Endothelial cell of umbilical vein (primary cell): ENCODE measurements around the gene ZSWIM2. TPM values are rescaled to one million over a fixed set of nuclear protein-coding genes. Genes with fewer than 3 reads are reported as not detected.
"Not testable (repeated sequence)": the region's sequence is repeated elsewhere in the genome, so short reads cannot be mapped to it uniquely, and the experiment has no call there.

Source experiments
- Bru-seq: library from RNA; stranded (reverse); fragments of 400-500 nt; gene quantifications from one replicate; lab custom pipeline; 2021; lab: Mats Ljungman, UMichigan
- BruChase-seq, 2 experiments: library from RNA; stranded (reverse); fragments of 400-500 nt; gene quantifications; one replicate each; lab custom pipeline; 2021; lab: Mats Ljungman, UMichigan
- BruUV-seq: library from RNA; stranded (reverse); fragments of 400-500 nt; replicated peaks from 2 replicates; lab custom pipeline; 2021; lab: Mats Ljungman, UMichigan
- CTCF ChIA-PET: fragments of 300-600, 350-600 bp; sonication (Branson Sonifier 250); formaldehyde crosslinking; loops from one replicate; lab custom pipeline; 2021; ENCODE audit warnings: antibody characterized with exemption, inconsistent platforms; lab: Charles Lee
- POLR2A ChIA-PET: fragments of 300-600, 350-600 bp; sonication (Branson Sonifier 250); formaldehyde crosslinking; loops from one replicate; lab custom pipeline; 2021; ENCODE audit warnings: antibody characterized with exemption, inconsistent platforms; lab: Charles Lee
- DNase-seq: peaks from one replicate; pipeline ENCODE4 v3.0.0-alpha.2; 2011; ENCODE audit warnings: low read depth, low spot score
- FAIRE-seq: peaks from 2 replicates; lab custom pipeline; 2011; peaks lifted over from hg19 to GRCh38; lab: Jason Lieb, UNC
- H2AFZ ChIP-seq: 2 replicates; pipeline ENCODE4 v1.6.0; 2012; ENCODE audit warnings: low read depth, low read length, control low read depth, inconsistent platforms
- H3K27ac ChIP-seq: 2 replicates; pipeline ENCODE4 v1.5.1; 2011; ENCODE audit warnings: low read depth, mild to moderate bottlenecking, control low read depth, low read length, moderate library complexity; ENCODE audit not compliant: insufficient read depth
- H3K27me3 ChIP-seq, 2 experiments: 2 replicates each; pipeline versions ENCODE4 v1.6.0 to v1.6.1; 2011; ENCODE audit warnings: low read length in 2 of 2, mixed read lengths in 1 of 2; ENCODE audit not compliant: control insufficient read depth in 2 of 2, insufficient read depth in 2 of 2
- H3K36me3 ChIP-seq, 2 experiments: 2 replicates in 1 of 2; 3 replicates in 1 of 2; pipeline ENCODE4 v1.5.1; 2011; ENCODE audit warnings: low read length in 2 of 2, mild to moderate bottlenecking in 1 of 2, moderate library complexity in 1 of 2; ENCODE audit not compliant: control insufficient read depth in 2 of 2, insufficient read depth in 2 of 2; ENCODE audit errors: extremely low read depth in 1 of 2
- H3K4me1 ChIP-seq: 3 replicates; pipeline ENCODE4 v1.5.1; 2011; ENCODE audit warnings: mild to moderate bottlenecking, low read length; ENCODE audit not compliant: control insufficient read depth, insufficient read depth; ENCODE audit errors: extremely low read depth
- H3K4me2 ChIP-seq: 2 replicates; pipeline ENCODE4 v1.6.1; 2011; ENCODE audit warnings: low read length, control low read depth, mixed read lengths; ENCODE audit not compliant: insufficient read depth
- H3K4me3 ChIP-seq, 3 experiments: fragments of 200-600 bp in 1 of 3; sonication (generic), shearing (Covaris generic) in 1 of 3; replicated peaks in 1 of 3; 2 replicates each; pipeline ENCODE4 v1.5.1; 2011 to 2016; ENCODE audit warnings: control low read depth in 3 of 3, low read length in 3 of 3, mild to moderate bottlenecking in 2 of 3, inconsistent platforms in 1 of 3, low read depth in 1 of 3, moderate library complexity in 1 of 3; ENCODE audit not compliant: insufficient read depth in 1 of 3
- H3K79me2 ChIP-seq: 2 replicates; pipeline ENCODE4 v1.6.0; 2012; ENCODE audit warnings: low read length, inconsistent platforms; ENCODE audit not compliant: control insufficient read depth, insufficient read depth
- H3K9ac ChIP-seq: replicated peaks from 2 replicates; pipeline ENCODE3; 2011; ENCODE audit warnings: low read length, control low read depth; ENCODE audit not compliant: insufficient read depth; ENCODE audit errors: extremely low read depth
- H3K9me1 ChIP-seq: replicated peaks from 3 replicates; pipeline ENCODE4 v1.6.0; 2011; ENCODE audit warnings: mild to moderate bottlenecking, low read length; ENCODE audit not compliant: control insufficient read depth, insufficient read depth; ENCODE audit errors: extremely low read depth
- H3K9me3 ChIP-seq: replicated peaks from 2 replicates; pipeline ENCODE4 v1.5.1; 2012; ENCODE audit warnings: low read length, inconsistent platforms; ENCODE audit not compliant: control insufficient read depth, insufficient read depth
- H4K20me1 ChIP-seq: replicated peaks from 2 replicates; pipeline ENCODE3; 2011; ENCODE audit warnings: mild to moderate bottlenecking, low read length; ENCODE audit not compliant: control insufficient read depth, insufficient read depth; ENCODE audit errors: extremely low read depth
- FOS ChIP-seq: IDR thresholded peaks from 2 replicates; pipeline ENCODE4 v1.6.1; 2011; ENCODE audit warnings: mild to moderate bottlenecking, low read length, moderate library complexity, borderline replicate concordance; ENCODE audit not compliant: insufficient read depth
- POLR2AphosphoS5 ChIP-seq: IDR thresholded peaks from 2 replicates; pipeline ENCODE4 v1.6.1; 2012; ENCODE audit warnings: low read depth, mild to moderate bottlenecking, control low read depth, low read length, moderate library complexity; ENCODE audit not compliant: insufficient read depth
- dilution Hi-C: fragments of 300-500 bp; cut with MboI; formaldehyde crosslinking; loops from one replicate; pipeline ENCODE4 v1.15.0; 2019; ENCODE audit warnings: low sequenced_read_pairs; ENCODE audit not compliant: extremely low pct_ligation_motif_present
- intact Hi-C: fragments of 100-400 bp; cut with micrococcal nuclease; formaldehyde crosslinking; loops from one replicate; pipeline ENCODE4 v1.10.0; 2022
- long read RNA-seq: library from polyadenylated mRNA; stranded (forward); transcript quantifications from one replicate; pipeline ENCODE4 v2.0.0, GENCODE V29; 2021
- polyA minus RNA-seq, 3 experiments: library from RNA; depleted of rRNA, polyadenylated mRNA; stranded (reverse); fragments of >200 nt; gene quantifications; 1 replicate in 1 of 3; 2 replicates in 2 of 3; pipeline ENCODE4 v1.2.3, GENCODE V29; 2011
- polyA plus RNA-seq, 4 experiments: library from polyadenylated mRNA; depleted of rRNA in 3 of 4; stranded (reverse) in 3 of 4; unstranded in 1 of 4; fragments of >200 nt; gene quantifications; 2 replicates each; pipeline versions ENCODE4 v1.2.1 to v1.2.3, GENCODE V29; 2011 to 2012; ENCODE audit warnings: missing spikeins in 1 of 4
- total RNA-seq: library from RNA; stranded (reverse); gene quantifications from 2 replicates; pipeline ENCODE4 v1.2.3, GENCODE V29; 2021
- TF ChIP-seq, protein P1 (sequence below), 2 donors: IDR thresholded peaks; 1 replicate in 1 of 2; 2 replicates in 1 of 2; pipeline ENCODE4 v1.5.1; 2011; ENCODE audit warnings: low read length in 2 of 2, mild to moderate bottlenecking in 2 of 2, moderate library complexity in 2 of 2, control low read depth in 1 of 2, inconsistent platforms in 1 of 2, low read depth in 1 of 2; ENCODE audit not compliant: insufficient read depth in 1 of 2; ENCODE audit errors: extremely low read depth in 1 of 2

The ZSWIM2 gene, protein sequence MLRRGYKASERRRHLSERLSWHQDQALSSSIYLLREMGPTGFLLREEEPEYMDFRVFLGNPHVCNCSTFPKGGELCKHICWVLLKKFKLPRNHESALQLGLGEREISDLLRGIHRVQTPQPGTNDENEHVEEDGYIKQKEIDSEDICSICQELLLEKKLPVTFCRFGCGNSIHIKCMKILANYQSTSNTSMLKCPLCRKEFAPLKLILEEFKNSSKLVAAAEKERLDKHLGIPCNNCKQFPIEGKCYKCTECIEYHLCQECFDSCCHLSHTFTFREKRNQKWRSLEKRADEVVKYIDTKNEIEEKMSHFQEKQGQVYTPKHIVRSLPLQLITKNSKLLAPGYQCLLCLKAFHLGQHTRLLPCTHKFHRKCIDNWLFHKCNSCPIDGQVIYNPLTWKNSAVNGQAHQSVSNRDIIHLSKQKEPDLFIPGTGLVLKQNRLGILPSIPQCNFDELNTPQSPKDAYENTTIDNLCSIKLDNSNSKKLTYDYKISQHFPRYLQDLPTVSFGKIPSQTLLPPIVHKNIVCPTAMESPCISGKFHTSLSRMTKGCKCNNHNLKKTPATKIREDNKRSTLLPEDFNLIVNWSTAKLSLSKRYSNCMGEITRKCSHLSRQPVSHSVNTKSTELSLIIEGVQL
- total RNA-seq (not detected in 2 replicates), polyA plus RNA-seq (not detected in 2 replicates), polyA minus RNA-seq (not detected in 2 replicates), Bru-seq, nascent RNA (not detected), BruChase-seq, experiment 1, labeled RNA remaining after a 6-hour chase (not detected), BruChase-seq, experiment 2, labeled RNA remaining after a 2-hour chase (percentile 8 among the genes with signal in this experiment)
- polyA plus RNA-seq (2011; cell fraction: cytosol; rRNA removed) = not detected in 2 replicates
- not detected in 2 replicates for polyA plus RNA-seq (2011; cell fraction: nucleus; rRNA removed)
- polyA plus RNA-seq (2012) = not detected in 2 replicates
- not detected for polyA minus RNA-seq (2011; cell fraction: cytosol; rRNA and poly(A)+ RNA removed)
- not detected in 2 replicates for polyA minus RNA-seq (2011; cell fraction: nucleus; rRNA and poly(A)+ RNA removed)
- long read RNA-seq = 0 reads

DNA sequence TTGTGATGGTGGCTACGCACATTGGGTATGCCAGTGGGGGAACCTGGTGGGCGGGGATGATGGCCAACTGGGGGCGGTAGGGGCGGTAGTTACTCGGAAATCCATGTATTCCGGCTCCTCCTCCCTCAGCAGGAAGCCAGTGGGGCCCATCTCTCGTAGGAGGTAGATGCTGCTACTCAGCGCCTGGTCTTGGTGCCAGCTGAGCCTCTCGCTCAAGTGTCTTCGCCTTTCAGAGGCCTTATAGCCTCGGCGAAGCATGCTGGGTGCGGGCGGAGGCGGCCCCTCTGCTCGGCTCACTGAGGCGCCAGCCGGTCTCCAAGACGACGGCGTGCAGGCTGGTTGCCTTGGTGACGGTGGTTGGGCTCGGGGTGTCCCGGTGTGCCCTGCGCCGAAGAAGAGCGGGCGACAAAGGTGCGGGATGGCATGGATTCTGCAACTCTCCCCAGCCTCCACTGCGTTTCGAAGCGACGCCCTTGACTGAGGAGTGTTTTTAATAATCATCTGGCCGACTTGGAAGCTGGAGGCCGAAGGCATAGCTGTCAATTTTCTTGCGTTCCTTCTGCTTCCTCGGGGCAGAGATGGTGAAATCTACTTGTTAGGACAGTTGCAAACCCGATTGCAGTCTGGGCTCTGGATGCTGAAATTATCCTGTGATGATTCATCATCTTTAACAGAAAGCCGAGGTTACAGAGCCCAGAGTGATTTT lies at the start of gene ZSWIM2:
ZSWIM2 (minus strand) TSS at position 298 of the 706 bp plus-strand sequence; CDS start at position 258, 40 bp downstream.
- peak; percentile 44 for FAIRE-seq
- peaks cover 16% of the 10 kb centered on the region for H3K4me1 ChIP-seq
- intact Hi-C loops (loop anchor here (2.0 to 10.0 kb wide), 2 partner anchors 154 to 344 kb away; partner anchors contain the start of gene FAM171B), dilution Hi-C loops (no loop called here)
- no peaks in the 10 kb centered on the region for H3K9me3 ChIP-seq
- peak within 1 kb of the TSS; percentile 50 for H3K4me2 ChIP-seq
- no peak within 1 kb of the TSS for H3K27ac ChIP-seq
- DNase-seq = peak; percentile 54
- no peaks in the 10 kb centered on the region for H4K20me1 ChIP-seq
- H3K36me3 ChIP-seq = no peaks in the 10 kb centered on the region
- BruUV-seq = no TSS peak
- H3K79me2 ChIP-seq = no peaks in the 10 kb centered on the region
- CTCF ChIA-PET = interaction anchor here (0.6 to 1.3 kb wide), 2 partner anchors 13 to 14 kb away, joined by 3 to 5 read pairs; no protein-coding TSS in a partner anchor
- no peaks in the 10 kb centered on the region for H3K27me3 ChIP-seq
- H3K9me1 ChIP-seq = no peaks in the 10 kb centered on the region
- H2AFZ ChIP-seq = peak within 1 kb of the TSS; percentile 84
- peak within 1 kb of the TSS; percentile 1 for H3K9ac ChIP-seq
- TF ChIP-seq FOS (peak; percentile 27), POLR2AphosphoS5 (no peak)
- TF ChIP-seq, protein P1, sequence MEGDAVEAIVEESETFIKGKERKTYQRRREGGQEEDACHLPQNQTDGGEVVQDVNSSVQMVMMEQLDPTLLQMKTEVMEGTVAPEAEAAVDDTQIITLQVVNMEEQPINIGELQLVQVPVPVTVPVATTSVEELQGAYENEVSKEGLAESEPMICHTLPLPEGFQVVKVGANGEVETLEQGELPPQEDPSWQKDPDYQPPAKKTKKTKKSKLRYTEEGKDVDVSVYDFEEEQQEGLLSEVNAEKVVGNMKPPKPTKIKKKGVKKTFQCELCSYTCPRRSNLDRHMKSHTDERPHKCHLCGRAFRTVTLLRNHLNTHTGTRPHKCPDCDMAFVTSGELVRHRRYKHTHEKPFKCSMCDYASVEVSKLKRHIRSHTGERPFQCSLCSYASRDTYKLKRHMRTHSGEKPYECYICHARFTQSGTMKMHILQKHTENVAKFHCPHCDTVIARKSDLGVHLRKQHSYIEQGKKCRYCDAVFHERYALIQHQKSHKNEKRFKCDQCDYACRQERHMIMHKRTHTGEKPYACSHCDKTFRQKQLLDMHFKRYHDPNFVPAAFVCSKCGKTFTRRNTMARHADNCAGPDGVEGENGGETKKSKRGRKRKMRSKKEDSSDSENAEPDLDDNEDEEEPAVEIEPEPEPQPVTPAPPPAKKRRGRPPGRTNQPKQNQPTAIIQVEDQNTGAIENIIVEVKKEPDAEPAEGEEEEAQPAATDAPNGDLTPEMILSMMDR (IDR thresholded peaks at IDR 0.05; ENCODE audit: extremely low read depth in 1 of 2, insufficient read depth in 1 of 2, low read depth in 1 of 2, low read length in 2 of 2) = peak in 1 of 2 donors; percentile 1
- H3K4me3 ChIP-seq = peak within 1 kb of the TSS; percentile 31 to 42 (median 41)
- POLR2A ChIA-PET = no interaction called here

DNA sequence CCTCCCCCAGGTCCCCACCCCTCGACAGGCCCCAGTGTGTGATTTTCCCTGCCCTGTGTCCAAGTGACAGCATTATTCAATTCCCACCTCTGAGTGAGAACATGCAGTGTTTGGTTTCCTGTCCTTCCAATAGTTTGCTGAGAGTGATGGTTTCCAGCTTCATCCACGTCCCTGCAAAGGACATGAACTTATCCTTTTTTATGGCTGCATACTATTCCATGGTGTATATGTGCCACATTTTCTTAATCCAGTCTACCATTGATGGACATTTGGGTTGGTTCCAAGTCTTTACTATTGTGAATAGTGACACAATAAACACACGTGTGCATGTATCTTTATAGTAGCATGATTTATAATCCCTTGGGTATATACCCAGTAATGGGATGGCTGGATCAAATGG lies 47.2 kb upstream of the ZSWIM2 start:
- H3K4me2 ChIP-seq, H3K9ac ChIP-seq, H4K20me1 ChIP-seq, H3K79me2 ChIP-seq, BruUV-seq, H2AFZ ChIP-seq, H3K9me3 ChIP-seq, intact Hi-C loops, H3K27me3 ChIP-seq, H3K9me1 ChIP-seq, DNase-seq, H3K4me3 ChIP-seq, POLR2A ChIA-PET, H3K27ac ChIP-seq, dilution Hi-C loops, H3K36me3 ChIP-seq, FAIRE-seq: not testable (repeated sequence)
- peaks cover 15% of the 10 kb centered on the region for H3K4me1 ChIP-seq
- CTCF ChIA-PET = interaction anchor here (1.5 to 2.5 kb wide), 2 partner anchors 33 to 34 kb away, joined by 4 to 12 read pairs; no protein-coding TSS in a partner anchor
